Measurements from ENCODE around the gene HTR3D. TPM values are rescaled to one million over a fixed set of nuclear protein-coding genes. Genes with fewer than 3 reads are reported as not detected.
A peak's percentile ranks its signal among the peaks of the same experiment; 100 is the strongest.
"Not testable (repeated sequence)": the region's sequence is repeated elsewhere in the genome, so short reads cannot be mapped to it uniquely, and the experiment has no call there.

HTR3D gene
- polyA plus RNA-seq, 1 of the 3 experiments (the other 2 are of a cell fraction), result not detected

- ChIA-PET CTCF (no interaction called here), POLR2A (no interaction called here)
- H3K27ac ChIP-seq (ENCODE audit: low read depth in 2 of 2, low read length in 1 of 2), result peak overlapping the region in 1 of 2 experiments; percentile 51; a peak in 2 of 4 replicates
- H3K79me2 ChIP-seq (ENCODE audit: insufficient read depth), result peaks cover 24% of the 10 kb centered on the region
- H3K9ac ChIP-seq, result no peak overlapping the region
- DNase-seq, result no peak
- H4K20me1 ChIP-seq (ENCODE audit: insufficient read depth), result no peaks in the 10 kb centered on the region
- H3K27me3 ChIP-seq (ENCODE audit: insufficient read depth), result no peaks in the 10 kb centered on the region
- no peaks in the 10 kb centered on the region for H3K9me3 ChIP-seq
- peaks cover 5% of the 10 kb centered on the region for H3F3A ChIP-seq (replicated peaks; ENCODE audit: insufficient read depth)
- H3K9me2 ChIP-seq, result no peaks in the 10 kb centered on the region
- no peak overlapping the region for H3K4me3 ChIP-seq (ENCODE audit: low read depth in 2 of 2, low read length in 1 of 2)
- peaks cover 3 to 6% of the 10 kb centered on the region in 2 experiments; a peak in 2 of 4 replicates for H3K4me1 ChIP-seq (ENCODE audit: control insufficient read depth in 1 of 2, insufficient read depth in 2 of 2, low read depth in 1 of 2, low read length in 1 of 2)
- H3K4me2 ChIP-seq, result no peak overlapping the region
- peaks cover 10 to 14% of the 10 kb centered on the region in 2 experiments for H3K36me3 ChIP-seq (replicated peaks in 1 of 2; ENCODE audit: control insufficient read depth in 1 of 2, insufficient read depth in 2 of 2, low read length in 1 of 2)
- 94% methylated on average over 2 of the region's 2 CpGs for WGBS (ENCODE audit: low lambda C conversion rate)
- no peak overlapping the region for H2AFZ ChIP-seq (ENCODE audit: low read depth)
- TF ChIP-seq POLR2AphosphoS5 (IDR thresholded peaks at IDR 0.05; ENCODE audit: low read depth, low read length) (no peak), NFIC (IDR thresholded peaks at IDR 0.05; ENCODE audit: borderline replicate concordance) (no peak), RAD21 (IDR thresholded peaks at IDR 0.05; ENCODE audit: low read length) (no peak), SIN3A (IDR thresholded peaks at IDR 0.05; ENCODE audit: borderline replicate concordance, low read depth, low read length) (no peak), FOXM1 (IDR thresholded peaks at IDR 0.05; ENCODE audit: low read depth) (no peak), GATA2 (CRISPR knock-in tag; IDR thresholded peaks at IDR 0.05) (no peak)
These were observed 27.1 kb upstream of the HTR3D start for GRCh38 chr3:184004476-184004875.

DNA sequence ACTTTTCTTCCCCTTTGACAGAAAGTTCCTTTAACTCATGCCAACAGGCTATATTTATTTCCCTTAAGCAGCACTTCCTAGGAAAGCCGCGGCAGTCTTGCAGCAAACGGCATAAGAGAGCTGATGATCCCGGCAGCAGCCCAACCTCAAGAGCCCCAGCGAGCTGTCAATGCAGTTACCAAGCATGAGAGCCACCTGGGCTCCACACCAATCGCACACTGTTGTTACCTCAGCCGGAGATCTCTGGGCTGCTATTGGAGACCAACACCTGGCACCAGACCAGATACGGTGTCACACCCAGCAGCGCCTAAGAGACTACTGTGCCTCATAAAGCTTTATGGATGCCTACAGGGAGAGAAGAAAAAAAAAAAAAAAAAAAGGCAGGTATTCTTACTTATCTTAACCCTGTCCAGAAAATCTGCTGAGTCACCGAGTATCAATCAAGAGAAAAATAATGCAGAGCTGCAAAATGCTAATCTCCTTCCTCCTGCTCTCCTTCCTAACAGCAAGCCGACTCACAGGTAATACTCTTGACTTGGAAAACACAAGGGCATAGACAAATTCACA, 25.5 kb upstream of the HTR3D start:
- Histone ChIP-seq H3K4me2 (no peak overlapping the region), H3K27me3 (ENCODE audit: insufficient read depth) (no peaks in the 10 kb centered on the region), H4K20me1 (ENCODE audit: insufficient read depth) (no peaks in the 10 kb centered on the region), H3K9me3 (no peaks in the 10 kb centered on the region), H3K9ac (no peak overlapping the region), H3K79me2 (ENCODE audit: insufficient read depth) (peaks cover 17% of the 10 kb centered on the region), H3K9me2 (no peaks in the 10 kb centered on the region), H3K36me3 (replicated peaks in 1 of 2; ENCODE audit: control insufficient read depth in 1 of 2, insufficient read depth in 2 of 2, low read length in 1 of 2) (peaks cover 10 to 12% of the 10 kb centered on the region in 2 experiments), H3F3A (replicated peaks; ENCODE audit: insufficient read depth) (peaks cover 5% of the 10 kb centered on the region), H3K27ac (ENCODE audit: low read depth in 2 of 2, low read length in 1 of 2) (no peak overlapping the region), H2AFZ (ENCODE audit: low read depth) (no peak overlapping the region), H3K4me1 (ENCODE audit: control insufficient read depth in 1 of 2, insufficient read depth in 2 of 2, low read depth in 1 of 2, low read length in 1 of 2) (peaks cover 3 to 6% of the 10 kb centered on the region in 2 experiments; a peak in 2 of 4 replicates), H3K4me3 (ENCODE audit: low read depth in 2 of 2, low read length in 1 of 2) (no peak overlapping the region)
- POLR2A ChIA-PET, result no interaction called here
- TF ChIP-seq IRF3 (IDR thresholded peaks at IDR 0.05; ENCODE audit: low read depth, low read length), result no peak
- no peak for TF ChIP-seq FOSL2 (IDR thresholded peaks at IDR 0.05; ENCODE audit: borderline replicate concordance, low read depth)
- TF ChIP-seq TCF12 (IDR thresholded peaks at IDR 0.05), result no peak
- TF ChIP-seq ELF1 (IDR thresholded peaks at IDR 0.05), result no peak
- no peak for TF ChIP-seq REST (IDR thresholded peaks at IDR 0.05; ENCODE audit: low read depth, low read length)
- TF ChIP-seq NRF1 (IDR thresholded peaks at IDR 0.05; ENCODE audit: low read depth, low read length), result no peak
- no peak for DNase-seq
- 88% methylated on average over 11 of the region's 11 CpGs for WGBS (ENCODE audit: low lambda C conversion rate)
- CTCF ChIA-PET, result interaction anchor here (0.6 to 1.0 kb wide), 3 partner anchors 9 to 292 kb away, joined by 3 read pairs; no protein-coding TSS in a partner anchor

- DNase-seq; H3K4me2 ChIP-seq; H4K20me1 ChIP-seq (ENCODE audit: insufficient read depth); H3K27ac ChIP-seq (ENCODE audit: low read depth in 2 of 2, low read length in 1 of 2); H3F3A ChIP-seq (replicated peaks; ENCODE audit: insufficient read depth); H3K9ac ChIP-seq; POLR2A ChIA-PET; H3K79me2 ChIP-seq (ENCODE audit: insufficient read depth); H3K9me2 ChIP-seq; H3K9me3 ChIP-seq; H3K4me1 ChIP-seq (ENCODE audit: control insufficient read depth in 1 of 2, insufficient read depth in 2 of 2, low read depth in 1 of 2, low read length in 1 of 2); H2AFZ ChIP-seq (ENCODE audit: low read depth); H3K27me3 ChIP-seq (ENCODE audit: insufficient read depth); H3K4me3 ChIP-seq (ENCODE audit: low read depth in 2 of 2, low read length in 1 of 2): not testable (repeated sequence)
- peaks cover 20 to 24% of the 10 kb centered on the region in 2 experiments for H3K36me3 ChIP-seq (replicated peaks in 1 of 2; ENCODE audit: control insufficient read depth in 1 of 2, insufficient read depth in 2 of 2, low read length in 1 of 2)
- CTCF ChIA-PET, result interaction anchor here (0.6 to 1.5 kb wide), 7 partner anchors 8 to 282 kb away, joined by 3 to 6 read pairs (median 4); partner anchors contain the start of genes ABCC5, EEF1AKMT4 and PARL
- 96% methylated on average over 11 of the region's 11 CpGs for WGBS (ENCODE audit: low lambda C conversion rate)
These were observed 24.3 kb upstream of the HTR3D start for GRCh38 chr3:184007143-184007813.

All from SK-N-SH (cell line).